ENCODE data around the gene MAP3K12. TPM values are rescaled to one million over a fixed set of nuclear protein-coding genes. Genes with fewer than 3 reads are reported as not detected.

The MAP3K12 gene
- total and polyA plus RNA-seq, 2 of the 13 experiments (the other 11 are each of a cell fraction or from before 2014, with no cell fraction given), result 0.20 to 1.1 TPM

DNA sequence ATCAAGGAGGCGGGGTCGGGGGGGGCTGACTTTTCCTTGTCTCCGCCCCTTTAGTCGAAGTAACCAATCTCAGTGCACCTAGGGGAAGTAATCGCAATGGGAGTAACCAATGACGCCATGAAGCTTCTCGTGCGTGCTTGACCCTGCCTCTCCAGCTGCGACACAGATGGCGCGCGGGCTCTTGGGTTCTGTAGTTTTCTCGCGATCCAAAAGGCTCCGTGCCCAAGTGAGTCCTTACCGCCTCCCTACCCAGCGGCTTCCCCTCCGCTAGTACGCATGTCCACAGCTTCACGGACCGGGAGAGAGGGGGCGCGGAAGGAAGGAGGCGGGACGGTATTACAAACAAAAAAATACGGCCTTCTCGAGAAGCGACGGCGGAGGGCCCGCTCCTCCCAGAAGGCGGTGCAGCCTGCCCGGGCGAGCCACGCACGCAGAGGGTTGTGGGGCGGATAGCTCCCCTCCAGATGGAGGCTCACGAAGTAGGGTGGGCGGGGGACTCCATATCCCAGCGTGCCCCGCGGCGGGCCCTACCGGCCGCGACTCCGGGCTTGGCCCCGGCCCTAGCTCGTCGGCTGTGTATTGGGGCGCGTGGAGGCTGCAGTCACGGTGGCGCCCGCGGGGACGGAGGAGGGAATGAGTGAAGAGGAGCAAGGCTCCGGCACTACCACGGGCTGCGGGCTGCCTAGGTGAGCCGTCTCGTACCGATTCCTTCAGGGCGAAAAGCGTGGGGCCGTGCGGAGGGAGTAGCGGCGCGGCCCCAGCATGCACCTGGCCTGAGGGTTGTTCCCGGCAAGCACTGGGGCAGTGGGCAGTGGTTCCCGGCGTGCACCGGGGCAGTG, 1.7 kb upstream of the MAP3K12 start, which contains the start of gene TARBP2 (continued):
- TF ChIP-seq ARID3A (IDR thresholded peaks at IDR 0.05; ENCODE audit: low read depth, low read length) (no peak), PRMT3 (CRISPR knock-in tag; IDR thresholded peaks at IDR 0.05; ENCODE audit: borderline replicate concordance, low read depth) (no peak), ZNF468 (CRISPR knock-in tag; IDR thresholded peaks at IDR 0.05) (no peak), ZNF276 (CRISPR knock-in tag; IDR thresholded peaks at IDR 0.05; ENCODE audit: low read depth) (no peak), ZNF274 (CRISPR knock-in tag; IDR thresholded peaks at IDR 0.05) (peak; percentile 91; the same call in 1 of the 2 replicates), SALL1 (CRISPR knock-in tag; IDR thresholded peaks at IDR 0.05) (peak; percentile 77), ELF4 (CRISPR knock-in tag; IDR thresholded peaks at IDR 0.05; ENCODE audit: borderline replicate concordance) (no peak), HMGA1 (CRISPR knock-in tag; conservative IDR thresholded peaks at IDR 0.05) (no peak), AKNA (CRISPR knock-in tag; IDR thresholded peaks at IDR 0.05; ENCODE audit: borderline replicate concordance) (no peak), NFRKB (IDR thresholded peaks at IDR 0.05) (no peak), POGZ (CRISPR knock-in tag; IDR thresholded peaks at IDR 0.05) (peak; percentile 84), ZSCAN30 (CRISPR knock-in tag; IDR thresholded peaks at IDR 0.05) (no peak), ZNF101 (CRISPR knock-in tag; IDR thresholded peaks at IDR 0.05; ENCODE audit: borderline replicate concordance, low read depth) (no peak)
- TF ChIP-seq, protein P1, sequence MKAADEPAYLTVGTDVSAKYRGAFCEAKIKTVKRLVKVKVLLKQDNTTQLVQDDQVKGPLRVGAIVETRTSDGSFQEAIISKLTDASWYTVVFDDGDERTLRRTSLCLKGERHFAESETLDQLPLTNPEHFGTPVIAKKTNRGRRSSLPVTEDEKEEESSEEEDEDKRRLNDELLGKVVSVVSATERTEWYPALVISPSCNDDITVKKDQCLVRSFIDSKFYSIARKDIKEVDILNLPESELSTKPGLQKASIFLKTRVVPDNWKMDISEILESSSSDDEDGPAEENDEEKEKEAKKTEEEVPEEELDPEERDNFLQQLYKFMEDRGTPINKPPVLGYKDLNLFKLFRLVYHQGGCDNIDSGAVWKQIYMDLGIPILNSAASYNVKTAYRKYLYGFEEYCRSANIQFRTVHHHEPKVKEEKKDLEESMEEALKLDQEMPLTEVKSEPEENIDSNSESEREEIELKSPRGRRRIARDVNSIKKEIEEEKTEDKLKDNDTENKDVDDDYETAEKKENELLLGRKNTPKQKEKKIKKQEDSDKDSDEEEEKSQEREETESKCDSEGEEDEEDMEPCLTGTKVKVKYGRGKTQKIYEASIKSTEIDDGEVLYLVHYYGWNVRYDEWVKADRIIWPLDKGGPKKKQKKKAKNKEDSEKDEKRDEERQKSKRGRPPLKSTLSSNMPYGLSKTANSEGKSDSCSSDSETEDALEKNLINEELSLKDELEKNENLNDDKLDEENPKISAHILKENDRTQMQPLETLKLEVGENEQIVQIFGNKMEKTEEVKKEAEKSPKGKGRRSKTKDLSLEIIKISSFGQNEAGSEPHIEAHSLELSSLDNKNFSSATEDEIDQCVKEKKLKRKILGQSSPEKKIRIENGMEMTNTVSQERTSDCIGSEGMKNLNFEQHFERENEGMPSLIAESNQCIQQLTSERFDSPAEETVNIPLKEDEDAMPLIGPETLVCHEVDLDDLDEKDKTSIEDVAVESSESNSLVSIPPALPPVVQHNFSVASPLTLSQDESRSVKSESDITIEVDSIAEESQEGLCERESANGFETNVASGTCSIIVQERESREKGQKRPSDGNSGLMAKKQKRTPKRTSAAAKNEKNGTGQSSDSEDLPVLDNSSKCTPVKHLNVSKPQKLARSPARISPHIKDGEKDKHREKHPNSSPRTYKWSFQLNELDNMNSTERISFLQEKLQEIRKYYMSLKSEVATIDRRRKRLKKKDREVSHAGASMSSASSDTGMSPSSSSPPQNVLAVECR (CRISPR knock-in tag; IDR thresholded peaks at IDR 0.05; ENCODE audit: borderline replicate concordance), result peak; percentile 86; the same call in 1 of the 2 replicates

Measured in HepG2 (cell line).